Fibroblast of skin of left biceps (primary cell): Measurements from ENCODE around the gene DOK5.
A peak's percentile ranks its signal among the peaks of the same experiment; 100 is the strongest.
"Not testable (repeated sequence)": the region's sequence is repeated elsewhere in the genome, so short reads cannot be mapped to it uniquely, and the experiment has no call there.

Experiments used
- DNase-seq, 2 experiments: peaks; one replicate each; pipeline ENCODE4 v3.0.0-alpha.2; 2013; ENCODE audit warnings: low read depth in 2 of 2

Gene DOK5

GRCh38 chr20:54475334-54476168, at the start of gene DOK5:
DOK5 (plus strand) TSS chr20:54475593; CDS start chr20:54475947, 354 bp downstream.
- peak; percentile 38 to 52 for DNase-seq

- DNase-seq: no peak
These were observed 46.0 kb upstream of the DOK5 start for GRCh38 chr20:54429364-54429763.

- no peak for DNase-seq
These were observed 44.0 kb upstream of the DOK5 start for GRCh38 chr20:54431156-54431944.

- no peak for DNase-seq
These were observed 42.4 kb upstream of the DOK5 start for GRCh38 chr20:54432966-54433365.

GRCh38 chr20:54433636-54434035, 41.8 kb upstream of the DOK5 start:
- no peak for DNase-seq

GRCh38 chr20:54434196-54434595, 41.2 kb upstream of the DOK5 start:
- no peak for DNase-seq

- no peak for DNase-seq
These were observed 40.4 kb upstream of the DOK5 start for GRCh38 chr20:54435015-54435414.

GRCh38 chr20:54436410-54436809, 39.0 kb upstream of the DOK5 start:
- not testable (repeated sequence) for DNase-seq

- DNase-seq: no peak
These were observed 37.2 kb upstream of the DOK5 start for GRCh38 chr20:54438166-54438565.

GRCh38 chr20:54450207-54450606, 25.2 kb upstream of the DOK5 start:
- no peak for DNase-seq

GRCh38 chr20:54451171-54451570, 24.2 kb upstream of the DOK5 start:
- DNase-seq: no peak

- DNase-seq: no peak
These were observed 23.1 kb upstream of the DOK5 start for GRCh38 chr20:54452277-54452676.

- no peak for DNase-seq
These were observed 20.4 kb upstream of the DOK5 start for GRCh38 chr20:54454982-54455381.

GRCh38 chr20:54456423-54456822, 19.0 kb upstream of the DOK5 start:
- DNase-seq: no peak

- DNase-seq: no peak
These were observed 18.4 kb upstream of the DOK5 start for GRCh38 chr20:54456961-54457360.

- DNase-seq: no peak
These were observed 17.2 kb upstream of the DOK5 start for GRCh38 chr20:54458219-54458618.

GRCh38 chr20:54459279-54459678, 16.1 kb upstream of the DOK5 start:
- DNase-seq: no peak

GRCh38 chr20:54464003-54464402, 11.4 kb upstream of the DOK5 start:
- no peak for DNase-seq

GRCh38 chr20:54466127-54466526, 9.3 kb upstream of the DOK5 start:
- DNase-seq: no peak

- no peak for DNase-seq
These were observed 7.8 kb upstream of the DOK5 start for GRCh38 chr20:54467622-54468021.

- DNase-seq: no peak
These were observed 7.3 kb upstream of the DOK5 start for GRCh38 chr20:54468082-54468481.

- DNase-seq: no peak
These were observed 6.1 kb upstream of the DOK5 start for GRCh38 chr20:54469293-54469692.

GRCh38 chr20:54469952-54470351, 5.4 kb upstream of the DOK5 start:
- no peak for DNase-seq
